ENCODE data around the gene PMF1.
A peak's percentile ranks its signal among the peaks of the same experiment; 100 is the strongest.

Gene PMF1

DNA sequence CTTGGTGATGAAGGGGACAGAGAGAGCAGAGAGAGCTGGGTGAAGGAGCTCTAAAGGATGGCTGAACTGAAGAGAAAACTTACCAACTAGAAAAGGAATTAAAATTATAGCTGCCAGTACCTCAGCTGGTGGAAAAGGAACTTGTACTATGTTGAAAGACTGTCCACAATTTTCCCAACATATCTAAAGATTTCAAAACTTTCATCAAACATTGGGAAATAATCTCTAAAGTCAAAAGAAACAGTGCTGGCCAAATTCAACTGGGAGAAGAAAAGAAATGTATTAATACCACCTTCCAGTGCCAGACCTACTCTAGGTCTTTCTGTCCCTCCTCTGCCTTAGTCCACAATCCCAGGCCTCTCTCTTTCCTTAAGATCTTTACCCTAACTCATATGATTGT lies 63.7 kb downstream of the PMF1 start:
- DNase-seq: no peak

DNA sequence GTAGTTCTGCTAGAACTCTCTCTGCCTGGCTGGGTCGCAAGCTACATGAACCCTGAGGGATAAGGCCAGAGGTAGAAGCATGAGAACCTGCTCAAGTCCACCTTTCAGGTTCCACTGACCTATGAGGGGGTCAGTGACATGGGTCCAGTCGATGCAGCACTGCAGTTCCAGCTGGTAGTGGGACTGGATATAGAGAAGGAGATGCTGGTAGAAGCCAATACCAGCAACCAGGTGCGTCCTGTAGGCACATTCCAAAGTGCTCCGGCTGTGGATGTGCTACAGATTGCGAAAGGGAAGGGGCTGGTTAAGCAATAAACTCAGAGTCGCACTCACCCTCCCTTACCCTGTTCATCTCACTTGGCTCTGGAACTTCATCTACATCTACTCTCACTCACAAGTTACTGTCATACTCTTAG lies 64.2 kb downstream of the PMF1 start:
- DNase-seq: no peak

DNA sequence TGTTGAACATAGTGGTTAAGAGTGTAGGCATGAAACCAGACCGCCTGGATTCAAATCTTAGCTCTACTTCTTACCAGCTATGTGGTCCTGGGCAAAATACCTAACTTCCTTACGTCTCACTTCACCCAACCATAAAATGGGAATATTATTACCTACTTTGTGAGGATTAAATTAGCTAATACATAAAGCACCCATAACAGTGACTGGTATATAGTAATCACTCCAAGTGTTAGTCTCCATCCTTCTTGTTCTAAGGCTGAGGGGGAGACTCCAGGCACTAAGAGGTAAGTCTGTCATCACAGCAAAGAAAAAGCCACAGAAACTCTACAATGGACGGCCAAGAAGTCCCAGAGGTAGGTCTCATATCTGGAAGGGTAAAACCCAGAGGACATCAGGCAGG lies 67.0 kb downstream of the PMF1 start:
- no peak for DNase-seq

DNA sequence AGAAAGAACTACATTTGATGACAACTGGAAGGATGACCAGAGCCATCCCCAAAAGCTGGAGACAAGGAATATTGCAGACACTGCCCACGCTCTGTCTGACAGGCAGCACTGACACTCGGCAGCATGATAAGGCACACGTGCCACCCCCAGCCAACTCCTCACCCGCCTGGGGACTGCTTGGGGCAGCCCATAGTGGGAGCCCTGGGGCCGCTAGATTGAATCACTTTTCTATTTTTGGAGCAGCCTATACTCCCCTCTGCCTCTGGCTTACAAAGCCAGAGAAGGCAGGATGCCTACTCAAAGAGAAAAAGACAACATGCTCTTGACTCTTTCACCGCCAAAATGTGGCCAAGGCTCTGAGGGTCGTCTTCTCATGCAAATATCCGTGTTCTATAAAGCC lies 68.5 kb downstream of the PMF1 start:
- DNase-seq: peak; percentile 73 to 76

DNA sequence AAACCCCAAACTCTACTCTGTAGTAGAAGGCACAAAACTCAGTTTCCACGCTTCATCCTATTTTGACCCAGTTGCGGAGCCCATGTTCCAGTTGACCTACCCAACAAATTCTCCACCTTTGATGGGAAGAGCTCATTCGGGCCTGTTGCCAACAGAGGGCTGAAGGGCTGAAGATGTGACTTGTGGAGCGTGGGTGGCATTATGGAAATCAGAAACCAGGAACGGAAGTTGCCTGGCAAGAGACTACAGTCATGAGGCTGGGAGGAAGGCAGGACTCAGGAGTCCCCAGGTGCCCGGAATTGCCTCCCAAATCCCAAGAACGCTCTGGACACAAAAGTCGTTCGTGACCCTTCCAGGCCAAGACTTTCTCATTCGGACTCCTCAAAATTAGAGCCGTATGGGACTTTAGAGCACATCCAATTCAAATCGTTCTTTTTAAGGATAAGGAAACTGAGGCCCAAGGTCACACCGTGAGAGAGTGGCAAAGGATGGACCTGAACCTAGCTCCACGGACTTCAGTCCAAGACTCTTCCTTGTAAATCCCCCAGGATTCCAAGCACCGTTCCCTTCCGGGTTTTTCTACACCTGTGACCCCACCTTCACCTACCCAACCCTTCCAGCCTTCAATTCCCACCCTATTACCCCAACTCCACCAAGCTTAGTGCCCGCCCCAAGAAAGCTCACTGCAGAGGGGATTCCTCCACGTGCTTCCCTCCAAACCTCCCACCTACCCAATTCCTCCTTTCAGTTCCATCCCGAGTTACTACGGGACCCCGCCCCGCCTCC lies 69.1 kb downstream of the PMF1 start:
- DNase-seq: peak; percentile 58 to 59

DNA sequence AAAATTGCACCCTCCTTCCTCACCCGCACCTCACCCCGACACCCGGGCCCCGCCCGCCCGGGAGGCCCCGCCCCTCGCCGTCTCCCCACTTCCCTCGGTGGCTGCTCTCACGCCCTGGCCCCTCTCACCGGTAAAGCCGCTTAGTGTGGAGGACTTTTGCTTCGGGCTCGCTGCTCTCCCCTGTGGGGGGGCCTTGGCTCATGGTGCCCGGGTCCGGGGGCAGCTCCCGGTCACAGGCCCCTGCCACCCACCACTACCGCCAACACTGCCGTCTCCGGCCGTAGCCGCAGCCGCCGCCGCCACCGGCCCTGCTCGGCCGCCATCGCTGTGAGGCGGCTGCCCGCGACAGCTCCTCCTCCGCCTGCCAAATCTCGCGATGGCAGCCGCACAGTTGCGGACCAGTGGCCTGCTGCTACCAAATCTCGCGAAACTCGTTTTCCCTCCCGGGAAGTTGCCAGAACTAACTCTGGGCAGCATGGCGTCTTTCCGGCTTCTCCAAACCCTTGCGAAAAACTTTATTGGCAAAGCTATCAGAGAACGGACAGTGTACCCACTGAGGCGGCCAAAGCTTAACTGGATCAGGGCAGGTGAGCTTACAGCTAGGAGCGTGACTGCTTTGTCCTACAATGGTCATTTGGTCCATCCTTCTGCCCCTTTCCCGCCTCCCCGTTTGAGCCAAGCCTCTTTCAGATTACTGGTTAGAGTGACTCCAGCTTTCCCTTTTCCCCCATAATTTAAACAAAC lies 69.8 kb downstream of the PMF1 start, which contains the start of gene SMG5:
Gene SMG5 (minus strand): TSS at position 347 of the 744 bp plus-strand sequence. CDS start 145 bp downstream, at position 202.
- peak; percentile 93 to 97 for DNase-seq

DNA sequence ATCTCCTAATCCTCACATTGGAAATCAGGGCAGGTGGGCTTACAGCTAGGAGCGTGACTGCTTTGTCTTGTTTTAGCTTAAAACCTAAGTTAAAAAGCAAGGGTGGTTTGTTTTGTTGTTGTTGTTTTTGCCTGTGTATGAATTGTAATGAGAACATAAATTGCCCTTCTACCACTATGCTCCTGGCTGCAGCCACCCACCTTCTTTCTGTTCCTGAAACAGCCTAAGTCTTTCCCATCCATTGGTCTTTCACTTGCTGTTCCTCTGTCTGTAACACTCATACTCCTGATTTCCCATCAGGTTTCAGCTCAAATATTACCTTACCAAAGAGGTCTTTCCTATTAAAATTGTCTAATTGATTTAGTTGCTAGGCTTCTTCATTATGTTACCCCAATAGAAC lies 70.7 kb downstream of the PMF1 start:
- DNase-seq: no peak

DNA sequence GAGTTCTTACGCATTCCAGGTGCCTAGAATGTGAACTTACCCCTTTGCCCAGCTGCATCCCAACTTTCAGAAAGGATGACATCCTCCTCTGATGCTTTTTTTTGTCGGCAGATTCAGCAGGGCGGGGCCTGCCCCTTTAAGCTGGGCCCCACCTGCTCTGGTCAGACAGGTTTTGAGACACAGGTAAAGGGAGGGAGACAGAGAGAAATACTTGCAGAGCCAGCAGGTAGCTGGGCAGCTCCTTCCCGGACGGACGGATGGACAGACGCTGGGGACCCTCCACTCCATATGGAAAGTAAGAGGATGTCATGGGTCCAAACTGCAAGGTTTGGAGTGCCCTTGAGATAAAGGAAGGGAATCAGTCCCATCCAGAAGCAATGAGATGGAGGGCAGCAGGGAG lies 71.3 kb downstream of the PMF1 start, which contains the start of gene TMEM79:
Gene TMEM79 (plus strand): TSS at position 214 of the 400 bp plus-strand sequence. CDS start 902 bp downstream, outside the sequence.
- no peak for DNase-seq

DNA sequence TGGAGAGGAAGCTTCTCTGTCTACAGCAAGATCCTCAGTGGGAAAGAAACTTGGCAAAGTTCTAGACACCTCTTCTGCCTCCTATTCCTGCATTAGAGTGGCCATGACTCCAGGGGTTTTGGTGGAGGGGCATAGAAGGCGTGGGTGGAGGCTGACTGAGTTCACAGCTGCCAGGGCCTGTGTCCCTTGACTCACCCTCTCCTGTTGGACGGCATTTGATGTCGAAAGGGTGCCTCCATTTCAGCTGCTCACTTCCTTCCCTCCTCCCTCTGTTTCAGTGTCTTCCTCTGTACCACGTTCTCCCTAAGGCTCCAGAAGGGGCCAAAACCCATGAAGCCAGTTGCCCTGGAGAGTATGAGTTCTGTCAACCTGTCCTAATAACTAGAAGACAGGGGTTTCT lies 72.0 kb downstream of the PMF1 start:
- no peak for DNase-seq

DNA sequence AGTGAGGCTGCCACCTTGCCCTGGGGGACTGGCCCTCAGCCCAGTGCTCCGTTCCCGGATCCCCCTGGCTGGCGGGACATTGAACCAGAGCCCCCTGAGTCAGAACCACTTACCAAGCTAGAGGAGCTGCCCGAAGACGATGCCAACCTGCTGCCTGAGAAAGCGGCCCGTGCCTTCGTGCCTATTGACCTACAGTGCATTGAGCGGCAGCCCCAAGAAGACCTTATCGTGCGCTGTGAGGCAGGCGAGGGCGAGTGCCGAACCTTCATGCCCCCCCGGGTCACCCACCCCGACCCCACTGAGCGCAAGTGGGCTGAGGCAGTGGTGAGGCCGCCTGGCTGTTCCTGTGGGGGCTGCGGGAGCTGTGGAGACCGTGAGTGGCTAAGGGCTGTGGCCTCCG lies 72.6 kb downstream of the PMF1 start:
- DNase-seq: no peak

DNA sequence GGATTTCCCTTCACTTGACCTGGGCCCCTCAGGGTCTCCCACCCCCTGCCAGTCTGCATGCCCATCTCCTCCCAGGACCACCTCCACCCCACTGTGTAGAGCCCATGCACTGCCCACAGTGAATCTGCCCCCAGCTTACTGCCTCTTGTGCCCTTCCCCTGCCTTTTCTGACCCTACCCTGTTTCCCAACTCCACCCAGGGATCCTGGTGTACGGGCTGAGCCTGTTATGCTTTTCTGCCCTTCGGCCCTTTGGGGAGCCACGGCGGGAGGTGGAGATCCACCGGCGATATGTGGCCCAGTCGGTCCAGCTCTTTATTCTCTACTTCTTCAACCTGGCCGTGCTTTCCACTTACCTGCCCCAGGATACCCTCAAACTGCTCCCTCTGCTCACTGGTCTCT lies 73.3 kb downstream of the PMF1 start:
- no peak for DNase-seq

Data from activated T-cell treated with anti-CD3 and anti-CD28 coated beads, Interleukin-2, amount 50 U/mL, for 48 hours (primary cell).